Spleen (tissue), 11 donors: ENCODE measurements around the gene PRKCB. TPM values are rescaled to one million over a fixed set of nuclear protein-coding genes. Genes with fewer than 3 reads are reported as not detected.

ENCODE experiments used
- DNase-seq: peaks from one replicate; pipeline ENCODE4 v3.0.0-alpha.2; 2020
- H3K27ac ChIP-seq, 8 donors: fragments of 200-600 bp; sonication (generic) in 7 of 8; 1 replicate in 4 of 8; 2 replicates in 4 of 8; pipeline versions ENCODE4 v1.5.0 to v1.8.0; 2016 to 2021; ENCODE audit warnings: inconsistent platforms in 4 of 8, mild to moderate bottlenecking in 4 of 8, moderate library complexity in 1 of 8
- H3K27me3 ChIP-seq, 7 donors: fragments of 200-600 bp; sonication (generic) in 6 of 7; replicated peaks in 1 of 7; 1 replicate in 4 of 7; 2 replicates in 3 of 7; pipeline versions ENCODE4 v1.5.0 to v1.8.0; 2016 to 2021; ENCODE audit warnings: inconsistent platforms in 3 of 7, mild to moderate bottlenecking in 1 of 7
- H3K36me3 ChIP-seq, 6 donors: fragments of 200-600 bp; sonication (generic) in 5 of 6; 1 replicate in 4 of 6; 2 replicates in 2 of 6; pipeline versions ENCODE4 v1.5.0 to v1.8.0; 2016 to 2021; ENCODE audit warnings: inconsistent platforms in 2 of 6
- H3K4me1 ChIP-seq, 6 donors: fragments of 200-600 bp; sonication (generic) in 5 of 6; 1 replicate in 3 of 6; 2 replicates in 3 of 6; pipeline versions ENCODE4 v1.5.0 to v1.8.0; 2016 to 2021; ENCODE audit warnings: inconsistent platforms in 3 of 6
- H3K4me3 ChIP-seq, 8 donors: fragments of 200-600 bp; sonication (generic) in 7 of 8; 1 replicate in 4 of 8; 2 replicates in 4 of 8; pipeline versions ENCODE4 v1.5.0 to v1.8.0; 2016 to 2021; ENCODE audit warnings: inconsistent platforms in 4 of 8, mild to moderate bottlenecking in 4 of 8, moderate library complexity in 2 of 8
- H3K9me3 ChIP-seq, 8 donors: fragments of 200-600 bp; sonication (generic) in 7 of 8; 1 replicate in 4 of 8; 2 replicates in 4 of 8; pipeline versions ENCODE4 v1.5.0 to v1.8.0; 2016 to 2021; ENCODE audit warnings: inconsistent platforms in 4 of 8
- POLR2A ChIP-seq, 3 donors: fragments of 450-650 bp; IDR thresholded peaks; one replicate each; pipeline ENCODE4 v1.5.1; 2017; ENCODE audit warnings: antibody characterized with exemption in 3 of 3, mild to moderate bottlenecking in 1 of 3
- POLR2AphosphoS5 ChIP-seq, 3 donors: sonication (generic); formaldehyde crosslinking; IDR thresholded peaks; one replicate each; pipeline ENCODE4 v1.5.1; 2017; ENCODE audit warnings: antibody characterized with exemption in 3 of 3
- WGBS, 5 donors: extraction: QIAGEN DNeasy Blood & Tissue Kit in 3 of 5; methylation state at CpG; one replicate each; pipeline versions ENCODE4 v1.1.5 to v1.1.7; 2013 to 2018; 5-methylcytosine and 5-hydroxymethylcytosine counted together
- intact Hi-C: fragments of 100-400 bp; cut with DNase I; formaldehyde crosslinking; loops from one replicate; pipeline ENCODE4 v1.15.0; 2023; ENCODE audit warnings: low total_unique reads
- polyA plus RNA-seq, 3 donors: library from polyadenylated mRNA; stranded (reverse); fragments of 200-250 nt; gene quantifications; one replicate each; pipeline ENCODE4 v1.2.1, GENCODE V29; 2013
- total RNA-seq, 7 donors: library from RNA; depleted of rRNA in 3 of 7; stranded (reverse); fragments of >200 nt in 3 of 7; fragmentation: NEBNext Ultra II Directional in 4 of 7; extraction: Animal tissue kit (Norgen Biotek cat#: 25700) in 4 of 7; gene quantifications; one replicate each; pipeline versions ENCODE4 v1.1.0 to v1.2.1, GENCODE V29; 2016 to 2021
- TF ChIP-seq, protein P1 (sequence below), 11 experiments: fragments of 200-600 bp in 7 of 11; fragments of 450-650 bp in 4 of 11; sonication (generic) in 4 of 11; IDR thresholded peaks in 8 of 11; conservative IDR thresholded peaks in 3 of 11; 1 replicate in 7 of 11; 2 replicates in 4 of 11; pipeline versions ENCODE4 v1.4.0 to v1.8.0; 2016 to 2021; ENCODE audit warnings: antibody characterized with exemption in 11 of 11, inconsistent platforms in 4 of 11, mild to moderate bottlenecking in 1 of 11
- donor health status: healthy with polysubstance abuse.
- donor health status: DM: no; HTN: no; CAD: no; lungs with moderate emphysema.
- donor health status: DM: no; HTN: no; CAD: no.
- donor health status: Bipolar disorder and iron deficiency.
- donor health status: healthy.
- donor health status: DM: no; HTN: no; CAD: no.
- donor health status: DM: yes; HTN: yes; CAD: no.

The PRKCB gene
- total and polyA plus RNA-seq, 10 donors: 33.8 to 284 (median 182) TPM

DNA sequence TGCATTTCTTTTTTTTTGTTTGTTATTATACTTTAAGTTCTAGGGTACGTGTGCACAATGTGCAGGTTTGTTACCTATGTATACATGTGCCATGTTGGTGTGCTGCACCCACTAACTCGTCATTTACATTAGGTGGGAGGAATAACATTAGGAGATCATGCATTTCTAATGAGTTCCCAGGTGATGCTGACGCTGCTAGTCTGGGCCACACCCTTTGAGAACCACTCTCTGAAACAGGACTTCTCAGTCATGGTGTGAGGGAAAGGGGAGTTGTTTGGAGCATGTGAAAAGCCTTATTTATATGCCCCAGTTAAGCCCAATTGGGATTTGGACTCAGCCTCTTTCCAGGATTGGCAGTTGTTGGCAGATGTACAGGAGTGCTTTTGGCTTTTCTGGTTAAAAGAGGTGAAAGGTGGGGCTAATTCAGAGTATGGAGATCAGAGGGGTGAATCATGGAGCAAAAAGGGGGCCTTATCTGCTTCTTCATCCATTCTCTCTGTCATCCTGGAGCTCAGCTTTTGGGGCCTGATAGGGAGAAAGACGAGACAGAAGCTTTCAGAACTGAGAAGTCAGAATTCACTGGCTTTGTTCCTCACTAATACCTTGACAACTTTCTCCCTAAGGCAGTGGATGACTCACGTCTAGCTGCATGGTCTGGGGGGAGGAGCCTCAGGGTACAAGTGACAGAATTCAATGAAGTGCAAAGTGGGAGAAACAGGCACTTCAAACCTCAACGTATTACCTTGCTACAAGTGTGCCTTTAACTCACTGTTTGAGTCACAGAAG, 240.3 kb downstream of the PRKCB start:
- peaks cover 0 to 55% (median 23%) of the 10 kb centered on the region in 6 donors for H3K4me1 ChIP-seq
- no peaks in the 10 kb centered on the region for H3K9me3 ChIP-seq
- no peak overlapping the region for H3K27ac ChIP-seq
- H3K27me3 ChIP-seq: no peaks in the 10 kb centered on the region
- no peak for DNase-seq
- H3K36me3 ChIP-seq: peaks cover 0 to 27% (median 0%) of the 10 kb centered on the region in 6 donors
- WGBS, 5 donors: 49 to 65% (median 58%) methylated on average over 6 of the region's 6 CpGs
- H3K4me3 ChIP-seq: no peak overlapping the region
- no peak for TF ChIP-seq POLR2A (IDR thresholded peaks at IDR 0.05)
- TF ChIP-seq POLR2AphosphoS5 (IDR thresholded peaks at IDR 0.05): no peak
- TF ChIP-seq, protein P1, sequence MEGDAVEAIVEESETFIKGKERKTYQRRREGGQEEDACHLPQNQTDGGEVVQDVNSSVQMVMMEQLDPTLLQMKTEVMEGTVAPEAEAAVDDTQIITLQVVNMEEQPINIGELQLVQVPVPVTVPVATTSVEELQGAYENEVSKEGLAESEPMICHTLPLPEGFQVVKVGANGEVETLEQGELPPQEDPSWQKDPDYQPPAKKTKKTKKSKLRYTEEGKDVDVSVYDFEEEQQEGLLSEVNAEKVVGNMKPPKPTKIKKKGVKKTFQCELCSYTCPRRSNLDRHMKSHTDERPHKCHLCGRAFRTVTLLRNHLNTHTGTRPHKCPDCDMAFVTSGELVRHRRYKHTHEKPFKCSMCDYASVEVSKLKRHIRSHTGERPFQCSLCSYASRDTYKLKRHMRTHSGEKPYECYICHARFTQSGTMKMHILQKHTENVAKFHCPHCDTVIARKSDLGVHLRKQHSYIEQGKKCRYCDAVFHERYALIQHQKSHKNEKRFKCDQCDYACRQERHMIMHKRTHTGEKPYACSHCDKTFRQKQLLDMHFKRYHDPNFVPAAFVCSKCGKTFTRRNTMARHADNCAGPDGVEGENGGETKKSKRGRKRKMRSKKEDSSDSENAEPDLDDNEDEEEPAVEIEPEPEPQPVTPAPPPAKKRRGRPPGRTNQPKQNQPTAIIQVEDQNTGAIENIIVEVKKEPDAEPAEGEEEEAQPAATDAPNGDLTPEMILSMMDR (IDR thresholded peaks at IDR 0.05 in 8 of 11, conservative IDR thresholded peaks at IDR 0.05 in 3 of 11): no peak
- intact Hi-C loops: no loop called here

DNA sequence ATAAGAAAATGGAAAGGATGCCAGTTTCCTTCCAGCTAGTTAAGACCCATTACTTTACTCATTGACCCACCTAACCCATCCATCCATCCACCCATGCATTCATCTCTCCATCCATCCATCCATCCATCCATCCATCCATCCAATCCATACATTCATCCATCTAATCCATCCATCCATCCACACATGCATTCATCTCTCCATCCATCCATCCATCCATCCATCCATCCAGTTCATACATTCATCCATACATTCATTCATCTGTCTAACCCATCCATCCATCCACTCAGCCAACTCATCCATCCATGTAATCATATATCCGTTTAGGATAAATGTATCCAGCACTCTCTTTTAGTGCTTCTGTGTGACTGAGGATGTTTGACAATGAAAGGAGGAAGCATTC, 241.5 kb downstream of the PRKCB start:
- Histone ChIP-seq H3K27ac (no peak overlapping the region), H3K27me3 (no peaks in the 10 kb centered on the region), H3K9me3 (no peaks in the 10 kb centered on the region), H3K36me3 (peaks cover 0 to 27% (median 0%) of the 10 kb centered on the region in 6 donors), H3K4me1 (peaks cover 0 to 45% (median 16%) of the 10 kb centered on the region in 6 donors), H3K4me3 (no peak overlapping the region)
- no peak for DNase-seq
- TF ChIP-seq, protein P1 (IDR thresholded peaks at IDR 0.05 in 8 of 11, conservative IDR thresholded peaks at IDR 0.05 in 3 of 11): no peak
- TF ChIP-seq POLR2AphosphoS5 (IDR thresholded peaks at IDR 0.05) (no peak), POLR2A (IDR thresholded peaks at IDR 0.05) (no peak)
- intact Hi-C loops: no loop called here
- 85 to 94% (median 89%) methylated on average over 1 of the region's 1 CpG for WGBS, 5 donors

DNA sequence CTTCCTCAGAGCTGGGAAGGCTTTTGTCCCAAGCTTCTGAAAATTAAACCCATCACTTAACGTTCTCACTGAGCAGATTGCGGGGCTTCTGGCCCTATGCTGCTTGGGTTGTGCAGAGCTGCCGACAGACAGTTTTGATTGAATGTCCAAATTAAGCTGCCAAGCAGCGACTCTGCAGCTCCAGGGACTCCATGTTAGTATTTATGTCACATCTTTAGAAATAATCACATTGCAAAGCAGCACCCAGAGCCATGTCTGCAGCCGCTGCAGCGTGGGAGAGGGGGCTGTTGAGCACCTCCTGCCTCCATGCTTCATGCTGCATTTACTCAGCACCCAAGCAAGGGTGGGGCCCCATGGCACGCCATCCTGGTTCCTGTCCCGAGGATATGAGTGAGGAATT, 242.2 kb downstream of the PRKCB start:
- Histone ChIP-seq H3K4me3 (no peak overlapping the region), H3K4me1 (peaks cover 0 to 38% (median 11%) of the 10 kb centered on the region in 6 donors), H3K27me3 (no peaks in the 10 kb centered on the region), H3K9me3 (no peaks in the 10 kb centered on the region), H3K27ac (no peak overlapping the region), H3K36me3 (peaks cover 0 to 27% (median 0%) of the 10 kb centered on the region in 6 donors)
- intact Hi-C loops: no loop called here
- TF ChIP-seq, protein P1 (IDR thresholded peaks at IDR 0.05 in 8 of 11, conservative IDR thresholded peaks at IDR 0.05 in 3 of 11): no peak
- TF ChIP-seq POLR2AphosphoS5 (IDR thresholded peaks at IDR 0.05): no peak
- no peak for TF ChIP-seq POLR2A (IDR thresholded peaks at IDR 0.05)
- no peak for DNase-seq
- WGBS, 5 donors: 76 to 93% (median 83%) methylated on average over 8 of the region's 8 CpGs

DNA sequence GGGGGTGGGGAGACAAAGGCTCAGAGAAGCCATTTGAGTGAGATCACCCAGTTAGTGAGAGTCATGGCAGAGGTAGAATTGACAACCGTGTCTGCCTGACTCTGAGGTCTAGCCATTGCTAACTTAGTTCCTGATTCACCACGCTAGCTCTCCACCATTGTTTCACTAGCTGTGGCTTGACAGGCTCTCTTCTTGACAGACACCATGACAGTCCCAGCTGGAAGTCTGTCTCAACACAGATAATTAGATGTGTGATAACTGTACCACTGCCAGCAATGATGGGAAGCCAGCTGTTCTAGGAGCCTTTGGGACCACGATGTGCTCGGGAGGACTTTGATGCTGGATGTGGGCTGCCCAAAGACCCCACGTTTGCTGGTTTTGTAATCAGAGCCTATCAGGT, 249.9 kb downstream of the PRKCB start:
- no peaks in the 10 kb centered on the region for H3K27me3 ChIP-seq
- intact Hi-C loops: no loop called here
- H3K4me3 ChIP-seq: no peak overlapping the region
- no peak for DNase-seq
- peaks cover 0 to 37% (median under 1%) of the 10 kb centered on the region in 6 donors for H3K36me3 ChIP-seq
- H3K9me3 ChIP-seq: peaks cover 0 to 14% (median 7%) of the 10 kb centered on the region in 8 donors
- peaks cover 0 to 8% (median 0%) of the 10 kb centered on the region in 6 donors for H3K4me1 ChIP-seq
- TF ChIP-seq POLR2AphosphoS5 (IDR thresholded peaks at IDR 0.05) (no peak), POLR2A (IDR thresholded peaks at IDR 0.05) (no peak)
- TF ChIP-seq, protein P1 (IDR thresholded peaks at IDR 0.05 in 8 of 11, conservative IDR thresholded peaks at IDR 0.05 in 3 of 11): no peak
- 81 to 91% (median 82%) methylated on average over 2 to 5 of the region's 5 CpGs for WGBS, 5 donors
- no peak overlapping the region for H3K27ac ChIP-seq
